HUES6 (cell line): ENCODE measurements around the gene C2CD2.

ENCODE experiments used
- H3K27ac ChIP-seq: 2 replicates; pipeline ENCODE4 v1.7.0; 2013; ENCODE audit warnings: low read depth, mild to moderate bottlenecking, low read length, inconsistent platforms
- H3K27me3 ChIP-seq: 2 replicates; pipeline ENCODE4 v1.6.1; 2013; ENCODE audit warnings: low read length; ENCODE audit not compliant: control insufficient read depth, insufficient read depth
- H3K36me3 ChIP-seq: 2 replicates; pipeline ENCODE4 v1.6.1; 2013; ENCODE audit warnings: low read length; ENCODE audit not compliant: control insufficient read depth, insufficient read depth
- H3K4me1 ChIP-seq: 2 replicates; pipeline ENCODE4 v1.6.1; 2013; ENCODE audit warnings: low read length; ENCODE audit not compliant: control insufficient read depth, insufficient read depth
- H3K4me3 ChIP-seq: 2 replicates; pipeline ENCODE4 v1.5.1; 2013; ENCODE audit warnings: low read depth, low read length
- H3K9ac ChIP-seq: one replicate; pipeline ENCODE4 v1.6.1; 2013; ENCODE audit warnings: mild to moderate bottlenecking, low read length
- H3K9me3 ChIP-seq: 2 replicates; pipeline ENCODE4 v1.6.1; 2013; ENCODE audit warnings: low read depth, low read length; ENCODE audit not compliant: control insufficient read depth, insufficient read depth

The C2CD2 gene

DNA sequence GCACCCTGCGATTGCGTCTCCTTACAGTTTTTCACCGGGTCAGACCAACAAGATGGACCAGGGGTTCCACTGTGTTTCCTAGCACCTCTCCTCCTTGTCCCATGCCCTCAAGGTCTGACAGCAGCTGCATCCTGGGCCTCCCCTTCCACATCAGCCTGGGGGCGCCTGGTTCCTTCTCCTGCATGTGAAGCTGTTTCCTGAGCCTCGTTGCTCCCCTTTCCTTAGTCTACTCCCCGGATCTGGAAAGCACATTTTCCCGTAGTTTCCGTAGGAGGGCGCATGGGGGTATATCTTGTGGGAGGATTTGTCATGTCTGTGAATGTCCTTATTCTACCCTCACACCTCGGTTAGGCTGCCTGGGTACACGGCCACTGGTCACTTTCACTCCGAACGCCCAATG is 80.8 kb downstream of the C2CD2 start:
- Histone ChIP-seq H3K27me3 (no peaks in the 10 kb centered on the region), H3K9ac (no peak overlapping the region), H3K9me3 (no peaks in the 10 kb centered on the region), H3K4me1 (peaks cover 3% of the 10 kb centered on the region; the same call in 1 of the 2 replicates), H3K4me3 (no peak overlapping the region), H3K27ac (no peak overlapping the region), H3K36me3 (no peaks in the 10 kb centered on the region)

DNA sequence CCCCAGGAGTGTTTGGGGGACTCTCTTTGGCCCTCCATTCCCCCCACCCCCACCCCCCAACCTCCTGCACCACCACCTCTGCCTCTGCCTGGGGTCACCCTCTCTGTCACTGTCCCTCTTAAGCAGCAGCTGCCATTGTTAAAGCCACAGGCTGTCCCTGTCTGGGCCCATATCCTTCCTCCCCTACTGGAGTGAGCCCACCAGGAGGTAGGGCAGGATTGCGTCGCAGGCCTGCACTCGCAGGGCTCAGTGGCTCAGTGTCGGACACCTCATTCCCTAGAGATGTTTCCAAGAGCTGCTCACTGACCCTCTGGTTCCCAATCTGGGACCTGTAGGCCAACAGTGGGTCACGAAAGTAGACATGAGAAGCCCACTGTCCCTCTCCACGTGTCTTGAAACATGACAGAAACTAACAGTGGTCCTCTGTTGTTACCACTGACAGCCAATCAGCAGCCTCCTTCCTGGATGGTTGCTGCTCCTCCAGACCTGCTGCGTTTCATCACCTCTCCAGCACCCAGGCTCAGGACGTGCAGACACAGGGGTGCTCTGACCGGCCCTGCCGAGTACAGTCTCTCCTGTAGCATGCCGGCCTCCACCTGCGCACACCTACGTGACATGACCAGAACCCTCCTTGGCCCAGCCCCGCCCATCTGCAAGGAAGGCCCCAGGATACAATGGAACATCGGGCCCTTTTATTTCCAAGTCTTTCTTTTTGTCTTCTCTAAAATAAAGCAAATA is 82.4 kb downstream of the C2CD2 start:
- no peak overlapping the region for H3K9ac ChIP-seq
- H3K4me1 ChIP-seq: no peaks in the 10 kb centered on the region
- H3K9me3 ChIP-seq: no peaks in the 10 kb centered on the region
- no peak overlapping the region for H3K27ac ChIP-seq
- no peak overlapping the region for H3K4me3 ChIP-seq
- no peaks in the 10 kb centered on the region for H3K27me3 ChIP-seq
- no peaks in the 10 kb centered on the region for H3K36me3 ChIP-seq

DNA sequence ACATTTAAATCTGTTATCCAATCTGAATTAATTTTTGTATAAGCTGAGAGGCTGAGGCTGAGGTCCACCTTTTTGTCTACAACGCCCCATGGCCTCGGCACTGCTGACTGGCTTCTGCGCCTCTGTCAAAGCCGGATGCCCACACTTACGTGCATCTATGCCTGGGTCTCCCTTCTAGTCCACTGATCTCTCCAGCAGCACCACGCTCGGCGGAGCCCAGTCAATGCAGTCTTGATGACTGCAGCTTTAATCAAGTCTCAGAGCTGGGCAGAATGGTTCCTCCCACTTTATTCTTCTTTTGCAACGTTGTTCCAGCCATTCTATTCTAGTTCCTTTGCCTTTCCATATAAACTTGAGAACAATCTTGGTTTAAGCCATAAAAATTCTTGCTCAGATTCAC is 84.0 kb downstream of the C2CD2 start:
- Histone ChIP-seq H3K36me3 (no peaks in the 10 kb centered on the region), H3K9ac (no peak overlapping the region), H3K4me1 (0 out of 2 replicates have a peak, but pooled peaks cover 3% of the 10 kb centered on the region), H3K4me3 (no peak overlapping the region), H3K9me3 (no peaks in the 10 kb centered on the region), H3K27ac (no peak overlapping the region), H3K27me3 (no peaks in the 10 kb centered on the region)

DNA sequence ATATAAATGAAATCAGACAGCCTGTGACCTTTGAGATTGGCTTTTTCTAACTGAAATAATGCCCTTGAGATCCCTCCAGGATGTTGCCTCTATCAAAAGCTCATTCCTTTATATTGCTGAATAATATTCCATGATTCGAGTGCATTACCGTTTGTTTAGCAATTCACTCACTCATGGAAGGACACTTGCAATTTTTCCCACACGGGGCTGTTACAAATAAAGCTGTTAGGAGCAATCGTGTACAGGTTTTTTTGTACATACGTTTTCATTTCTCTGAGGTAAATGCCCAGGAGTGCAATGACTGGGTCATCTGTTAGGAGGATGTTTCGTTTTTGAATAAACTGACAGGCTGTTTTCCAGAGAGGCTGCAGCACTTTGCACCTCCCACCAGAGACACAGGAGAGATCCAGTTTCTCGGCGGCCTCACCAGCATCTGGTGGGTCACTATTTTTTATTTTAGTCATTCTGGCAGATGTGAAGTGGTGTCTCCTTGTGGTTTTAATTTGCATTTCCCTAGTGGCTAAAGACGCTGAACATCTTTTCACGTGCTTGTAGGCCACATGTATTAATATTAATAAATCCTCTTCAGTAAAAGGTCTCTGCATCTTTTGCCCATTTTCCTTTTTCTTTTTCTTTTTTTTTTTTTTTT is 85.6 kb downstream of the C2CD2 start:
- H3K9ac ChIP-seq: no peak overlapping the region
- H3K4me3 ChIP-seq: no peak overlapping the region
- H3K36me3 ChIP-seq: no peaks in the 10 kb centered on the region
- no peaks in the 10 kb centered on the region for H3K9me3 ChIP-seq
- no peaks in the 10 kb centered on the region for H3K27me3 ChIP-seq
- H3K4me1 ChIP-seq: 0 out of 2 replicates have a peak, but pooled peaks cover 5% of the 10 kb centered on the region
- H3K27ac ChIP-seq: no peak overlapping the region

- H3K9ac ChIP-seq: no peak overlapping the region
These were observed 86.5 kb downstream of the C2CD2 start for GRCh38 chr21:41867313-41867712.

GRCh38 chr21:41866274-41866809 is 87.5 kb downstream of the C2CD2 start:
- no peak overlapping the region for H3K9ac ChIP-seq
- no peaks in the 10 kb centered on the region for H3K36me3 ChIP-seq
- H3K9me3 ChIP-seq: no peaks in the 10 kb centered on the region
- H3K27me3 ChIP-seq: no peaks in the 10 kb centered on the region
- H3K4me1 ChIP-seq: peaks cover 13% of the 10 kb centered on the region; the same call in 1 of the 2 replicates
- no peak overlapping the region for H3K4me3 ChIP-seq
- no peak overlapping the region for H3K27ac ChIP-seq

More at GRCh38 chr21:41867313-41867712, 86.5 kb downstream of the C2CD2 start:
- H3K4me1 ChIP-seq: peaks cover 8% of the 10 kb centered on the region; the same call in 1 of the 2 replicates
- H3K9me3 ChIP-seq: no peaks in the 10 kb centered on the region
- no peaks in the 10 kb centered on the region for H3K36me3 ChIP-seq
- no peak overlapping the region for H3K27ac ChIP-seq
- H3K4me3 ChIP-seq: no peak overlapping the region
- H3K27me3 ChIP-seq: no peaks in the 10 kb centered on the region

DNA sequence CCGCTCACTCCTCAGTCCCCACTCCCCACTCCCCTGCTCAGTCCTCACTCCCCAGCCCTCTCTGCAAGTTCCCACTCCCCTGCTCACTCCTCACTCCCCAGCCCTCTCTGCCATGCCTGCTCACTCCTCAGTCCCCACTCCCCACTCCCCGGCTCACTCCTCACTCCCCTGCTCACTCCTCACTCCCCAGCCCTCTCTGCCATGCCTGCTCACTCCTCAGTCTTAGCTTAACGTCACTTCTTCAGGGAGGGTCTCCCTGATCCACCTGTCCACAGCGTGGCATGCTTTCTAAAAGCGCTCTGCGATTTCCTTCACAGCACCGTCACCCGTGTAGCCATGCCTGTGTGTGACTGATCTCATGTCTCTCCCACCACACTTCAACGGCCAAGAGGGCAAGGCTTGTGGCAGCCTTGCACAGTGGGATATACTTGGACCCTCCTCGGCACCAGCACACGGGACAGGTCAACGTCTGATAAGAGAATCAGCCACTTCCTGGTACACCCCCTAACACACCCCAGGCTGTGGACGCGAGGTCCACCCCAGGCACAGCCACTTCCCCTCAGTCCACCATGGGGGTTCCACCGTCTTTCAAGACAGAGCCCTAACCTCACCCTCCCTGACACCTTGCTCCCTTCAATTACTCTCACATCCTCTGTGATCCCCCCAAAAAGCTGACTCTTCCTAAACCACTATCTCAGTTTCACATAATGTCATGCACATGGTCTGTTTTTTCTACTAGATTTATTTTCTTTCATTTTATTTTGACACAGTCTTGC is 88.6 kb downstream of the C2CD2 start:
- Histone ChIP-seq H3K9me3 (no peaks in the 10 kb centered on the region), H3K4me3 (no peak overlapping the region), H3K27ac (no peak overlapping the region), H3K4me1 (peaks cover 13% of the 10 kb centered on the region; the same call in 1 of the 2 replicates), H3K36me3 (no peaks in the 10 kb centered on the region), H3K9ac (no peak overlapping the region), H3K27me3 (no peaks in the 10 kb centered on the region)

- no peak overlapping the region for H3K9ac ChIP-seq
- no peak overlapping the region for H3K27ac ChIP-seq
- H3K9me3 ChIP-seq: no peaks in the 10 kb centered on the region
- H3K4me3 ChIP-seq: no peak overlapping the region
- H3K36me3 ChIP-seq: peaks cover 4% of the 10 kb centered on the region; the same call in 1 of the 2 replicates
- H3K4me1 ChIP-seq: peaks cover 13% of the 10 kb centered on the region; the same call in 1 of the 2 replicates
- no peaks in the 10 kb centered on the region for H3K27me3 ChIP-seq
These were observed 89.4 kb downstream of the C2CD2 start for GRCh38 chr21:41864311-41865001.

- no peak overlapping the region for H3K27ac ChIP-seq
- H3K9me3 ChIP-seq: no peaks in the 10 kb centered on the region
- H3K9ac ChIP-seq: no peak overlapping the region
- peaks cover 14% of the 10 kb centered on the region for H3K36me3 ChIP-seq
- peaks cover 13% of the 10 kb centered on the region; the same call in 1 of the 2 replicates for H3K4me1 ChIP-seq
- no peaks in the 10 kb centered on the region for H3K27me3 ChIP-seq
- H3K4me3 ChIP-seq: no peak overlapping the region
These were observed 90.4 kb downstream of the C2CD2 start for GRCh38 chr21:41863439-41863740.

GRCh38 chr21:41861987-41862386 is 91.8 kb downstream of the C2CD2 start:
- Histone ChIP-seq H3K27me3 (no peaks in the 10 kb centered on the region), H3K36me3 (peaks cover 23% of the 10 kb centered on the region), H3K4me1 (peaks cover 13% of the 10 kb centered on the region; the same call in 1 of the 2 replicates), H3K9me3 (no peaks in the 10 kb centered on the region), H3K9ac (peak overlapping the region; percentile 26), H3K4me3 (no peak overlapping the region), H3K27ac (no peak overlapping the region)
